ENCODE data around the gene OR4M2.
"Not testable (repeated sequence)": the region's sequence is repeated elsewhere in the genome, so short reads cannot be mapped to it uniquely, and the experiment has no call there.

OR4M2 gene, protein sequence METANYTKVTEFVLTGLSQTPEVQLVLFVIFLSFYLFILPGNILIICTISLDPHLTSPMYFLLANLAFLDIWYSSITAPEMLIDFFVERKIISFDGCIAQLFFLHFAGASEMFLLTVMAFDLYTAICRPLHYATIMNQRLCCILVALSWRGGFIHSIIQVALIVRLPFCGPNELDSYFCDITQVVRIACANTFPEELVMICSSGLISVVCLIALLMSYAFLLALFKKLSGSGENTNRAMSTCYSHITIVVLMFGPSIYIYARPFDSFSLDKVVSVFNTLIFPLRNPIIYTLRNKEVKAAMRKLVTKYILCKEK

DNA sequence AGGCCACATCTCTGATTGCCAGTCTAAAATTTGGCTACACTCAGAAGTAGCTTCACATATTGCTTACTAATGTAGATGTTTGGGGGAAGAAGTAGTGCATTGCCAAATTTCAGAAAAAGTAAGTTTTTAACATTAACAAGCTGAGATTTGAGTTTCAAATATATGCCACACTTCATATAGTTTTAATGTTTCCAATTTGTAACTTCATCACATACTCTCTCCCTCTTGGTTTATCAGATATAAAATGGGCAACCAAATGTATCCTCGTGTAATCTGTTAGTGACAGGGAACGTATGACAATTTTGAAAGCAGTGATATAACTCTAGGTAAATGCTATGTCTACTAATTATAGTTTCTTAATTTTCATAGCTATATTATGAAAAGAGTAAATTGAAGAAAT, at the start of gene OR4M2:
OR4M2 (plus strand) TSS at position 301 of the 400 bp plus-strand sequence; CDS start at position 399, 98 bp downstream.
- DNase-seq = not testable (repeated sequence)

GRCh38 chr15:22069267-22069666, 11.1 kb upstream of the OR4M2 start:
- DNase-seq = not testable (repeated sequence)

DNA sequence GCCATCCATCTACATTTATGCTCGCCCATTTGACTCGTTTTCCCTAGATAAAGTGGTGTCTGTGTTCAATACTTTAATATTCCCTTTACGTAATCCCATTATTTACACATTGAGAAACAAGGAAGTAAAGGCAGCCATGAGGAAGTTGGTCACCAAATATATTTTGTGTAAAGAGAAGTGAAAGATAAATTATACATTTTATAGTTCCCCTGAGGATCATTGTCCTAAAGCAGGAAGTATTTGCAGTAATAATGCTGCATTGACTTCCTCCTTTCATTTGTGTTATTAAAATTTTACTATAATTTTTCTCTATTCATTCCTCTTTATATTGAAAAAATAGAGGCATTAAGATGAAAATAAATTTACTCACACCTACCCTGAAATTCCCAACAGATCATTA, 1.1 kb downstream of the OR4M2 start:
- DNase-seq = not testable (repeated sequence)

DNA sequence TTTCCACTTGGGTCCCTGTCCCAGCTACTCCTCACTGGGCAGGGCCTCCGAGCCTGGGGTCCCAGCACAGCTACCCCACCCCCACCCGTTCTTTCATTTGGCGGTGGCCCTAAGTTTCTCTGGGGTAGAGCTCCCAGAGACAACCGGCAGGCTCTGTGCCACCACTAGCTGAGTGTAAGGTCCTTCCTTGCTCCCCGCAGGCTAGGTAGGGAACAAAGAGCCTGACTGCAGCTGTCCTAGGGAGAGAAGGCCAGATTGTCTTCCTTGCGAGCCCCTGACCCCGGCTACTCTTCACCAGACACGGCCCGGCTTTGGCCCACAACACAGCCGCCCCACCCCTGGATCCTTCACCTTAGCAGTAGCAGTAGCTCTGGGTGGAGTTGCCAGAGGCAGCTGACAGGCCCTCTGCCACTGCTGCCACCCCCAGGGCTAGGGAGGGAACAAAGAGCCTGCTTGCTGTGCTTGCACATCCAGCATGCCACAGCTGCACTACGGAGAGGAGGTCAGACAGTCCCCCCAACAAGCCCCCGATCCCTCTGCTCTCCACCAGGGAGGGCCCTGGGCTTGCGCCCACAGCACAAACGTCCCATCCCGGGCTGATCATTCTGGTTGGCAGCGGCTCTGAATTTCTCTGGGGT, 18.4 kb downstream of the OR4M2 start:
- not testable (repeated sequence) for DNase-seq

- not testable (repeated sequence) for DNase-seq
Measured at GRCh38 chr15:22099289-22099891, 19.1 kb downstream of the OR4M2 start.

DNA sequence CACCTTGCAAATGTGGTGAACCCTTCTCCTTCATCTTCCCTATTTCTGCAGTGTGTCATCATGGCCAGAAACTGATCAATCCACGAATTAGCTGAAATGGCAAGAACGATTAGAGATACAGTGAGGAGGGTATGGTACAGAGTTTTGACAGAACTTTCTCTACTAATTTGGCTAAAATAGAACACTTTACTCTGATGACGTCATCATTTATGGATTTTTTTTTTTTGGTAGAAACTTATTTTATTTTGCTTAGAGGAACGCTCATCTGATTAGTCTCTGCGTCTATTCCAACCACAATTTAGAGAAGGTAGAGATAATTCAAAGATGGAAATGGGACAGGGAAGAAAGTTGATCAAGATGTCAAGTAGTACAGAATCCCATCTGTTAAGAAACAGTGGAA, 41.7 kb downstream of the OR4M2 start:
- not testable (repeated sequence) for DNase-seq
